Calu3 (cell line): Measurements from ENCODE around the gene E2F4. TPM values are rescaled to one million over a fixed set of nuclear protein-coding genes. Genes with fewer than 3 reads are reported as not detected.
A peak's percentile ranks its signal among the peaks of the same experiment; 100 is the strongest.

Experiments
- BruUV-seq: library from RNA; stranded (reverse); fragments of 400-500 nt; replicated peaks from 2 replicates; lab custom pipeline; 2021; lab: Mats Ljungman, UMichigan
- CTCF ChIA-PET: fragments of 300-600 bp; sonication (Branson Sonifier 250); formaldehyde crosslinking; loops from one replicate; lab custom pipeline; 2022; ENCODE audit warnings: antibody characterized with exemption; lab: Charles Lee
- DNase-seq: peaks from one replicate; pipeline ENCODE4 v3.0.0; 2022
- H3K27ac Mint-ChIP-seq: one replicate; pipeline ENCODE4 v1.8.0; 2022; ENCODE audit warnings: mixed read lengths; ENCODE audit not compliant: unreplicated experiment
- H3K27me3 Mint-ChIP-seq: one replicate; pipeline ENCODE4 v1.8.0; 2022; ENCODE audit warnings: mixed read lengths; ENCODE audit not compliant: unreplicated experiment
- H3K36me3 Mint-ChIP-seq: one replicate; pipeline ENCODE4 v1.8.0; 2022; ENCODE audit warnings: mild to moderate bottlenecking, moderate library complexity, mixed read lengths; ENCODE audit not compliant: insufficient read depth, unreplicated experiment
- H3K4me1 Mint-ChIP-seq: one replicate; pipeline ENCODE4 v1.8.0; 2022; ENCODE audit warnings: mild to moderate bottlenecking, low read depth, mixed read lengths; ENCODE audit not compliant: unreplicated experiment
- H3K4me3 Mint-ChIP-seq: one replicate; pipeline ENCODE4 v1.8.0; 2022; ENCODE audit warnings: mild to moderate bottlenecking, low read depth, moderate library complexity, mixed read lengths; ENCODE audit not compliant: unreplicated experiment
- H3K9me3 Mint-ChIP-seq: one replicate; pipeline ENCODE4 v1.8.0; 2022; ENCODE audit warnings: low read depth, mixed read lengths; ENCODE audit not compliant: unreplicated experiment
- CTCF ChIP-seq: fragments of 200-600 bp; IDR thresholded peaks from one replicate; pipeline ENCODE4 v1.8.0; 2022; ENCODE audit warnings: antibody characterized with exemption; ENCODE audit not compliant: unreplicated experiment
- intact Hi-C: fragments of 100-400 bp; cut with micrococcal nuclease; formaldehyde crosslinking; loops from one replicate; pipeline ENCODE4 v1.10.0; 2022; ENCODE audit not compliant: unreplicated experiment
- total RNA-seq: library from RNA; stranded (reverse); gene quantifications from 2 replicates; pipeline ENCODE4 v1.2.3, GENCODE V29; 2022

The E2F4 gene
- total RNA-seq, 1 experiment from 2014 or later = 95.3 TPM

GRCh38 chr16:67158637-67159600 lies 33.0 kb upstream of the E2F4 start:
- intact Hi-C loops = loop anchor here (10.0 kb wide), 1 partner anchor 144 kb away; no protein-coding TSS in a partner anchor
- no peak for TF ChIP-seq CTCF
- BruUV-seq = no TSS peak
- Mint-ChIP-seq H3K9me3 (no peaks in the 10 kb centered on the region), H3K4me3 (peak overlapping the region; percentile 84), H3K36me3 (peaks cover 50% of the 10 kb centered on the region), H3K27me3 (no peaks in the 10 kb centered on the region), H3K4me1 (peaks cover 29% of the 10 kb centered on the region), H3K27ac (peak overlapping the region; percentile 58)
- peak; percentile 65 for DNase-seq
- CTCF ChIA-PET = interaction anchor here (0.6 to 2.3 kb wide), 4 partner anchors 41 to 332 kb away, joined by 3 to 7 read pairs (median 4); no protein-coding TSS in a partner anchor

GRCh38 chr16:67161595-67162058 lies 30.3 kb upstream of the E2F4 start:
- intact Hi-C loops = loop anchor here (5.0 kb wide), 1 partner anchor 54 kb away; the partner anchor contains the start of gene PHAF1
- Mint-ChIP-seq H3K4me1 (peaks cover 18% of the 10 kb centered on the region), H3K27ac (no peak overlapping the region), H3K36me3 (peaks cover 65% of the 10 kb centered on the region), H3K27me3 (no peaks in the 10 kb centered on the region), H3K4me3 (peak overlapping the region; percentile 57), H3K9me3 (no peaks in the 10 kb centered on the region)
- DNase-seq = no peak
- TF ChIP-seq CTCF = no peak
- BruUV-seq = no TSS peak
- CTCF ChIA-PET = no interaction called here

GRCh38 chr16:67162506-67163163 lies 29.3 kb upstream of the E2F4 start:
- peaks cover 61% of the 10 kb centered on the region for H3K36me3 Mint-ChIP-seq
- CTCF ChIA-PET = interaction anchor here (0.6 kb wide), 1 partner anchor 414 kb away, joined by 8 read pairs; no protein-coding TSS in a partner anchor
- no peak for TF ChIP-seq CTCF
- DNase-seq = no peak
- H3K9me3 Mint-ChIP-seq = no peaks in the 10 kb centered on the region
- H3K27ac Mint-ChIP-seq = no peak overlapping the region
- BruUV-seq = no TSS peak
- H3K4me3 Mint-ChIP-seq = no peak overlapping the region
- no peaks in the 10 kb centered on the region for H3K27me3 Mint-ChIP-seq
- peaks cover 13% of the 10 kb centered on the region for H3K4me1 Mint-ChIP-seq
- intact Hi-C loops = loop anchor here (5.0 kb wide), 1 partner anchor 55 kb away; the partner anchor contains the start of gene PHAF1
